ENCODE data around the gene SOX5.

GRCh38 chr12:23880988-23881387, 68.5 kb downstream of the SOX5 start:
- TF ChIP-seq EZH2 (IDR thresholded peaks at IDR 0.05; ENCODE audit: borderline replicate concordance): no peak
- TF ChIP-seq CTCF (IDR thresholded peaks at IDR 0.05; ENCODE audit: poor library complexity): no peak

All from hepatocyte (in vitro differentiated cells).